HepG2 (cell line): ENCODE data around the gene PIGX. TPM values are rescaled to one million over a fixed set of nuclear protein-coding genes. Genes with fewer than 3 reads are reported as not detected.

Experiments
- ATAC-seq: fragments of 200-7000 bp; cut with Tn5 transposase; 3 replicates; pipeline ENCODE4 v1.9.1; 2020; ENCODE audit warnings: mild to moderate bottlenecking, moderate library complexity
- BruUV-seq: library from RNA; stranded (reverse); fragments of 400-500 nt; replicated peaks from 2 replicates; lab custom pipeline; 2021; lab: Mats Ljungman, UMichigan
- CTCF ChIA-PET: fragments of 300-600 bp; formaldehyde crosslinking; extraction: SDS; loops from one replicate; lab custom pipeline; 2021; ENCODE audit warnings: low total read pairs, inconsistent platforms, low intra/inter-chr PET ratio; lab: Yijun Ruan, JAX
- POLR2A ChIA-PET: fragments of 350-600 bp; sonication (Branson Sonifier 250); formaldehyde crosslinking; loops from one replicate; lab custom pipeline; 2020; ENCODE audit warnings: antibody characterized with exemption, inconsistent platforms; lab: Yijun Ruan, JAX
- DNase-seq: peaks from one replicate; pipeline ENCODE4 v3.0.0-alpha.2; 2015; ENCODE audit warnings: low spot score
- FAIRE-seq: peaks from 3 replicates; lab custom pipeline; 2011; peaks lifted over from hg19 to GRCh38; lab: Jason Lieb, UNC
- H2AFZ ChIP-seq: one replicate; pipeline ENCODE4 v1.6.1; 2011; ENCODE audit warnings: low read length, inconsistent platforms
- H3K27ac ChIP-seq: fragments of 300-600 bp; 3 replicates; pipeline ENCODE4 v1.8.0; 2011; ENCODE audit warnings: mixed run types, mild to moderate bottlenecking, mixed read lengths, low read length, inconsistent platforms; ENCODE audit not compliant: insufficient read depth; ENCODE audit errors: extremely low read length
- H3K27me3 ChIP-seq, 2 experiments: fragments of 200-600 bp in 1 of 2; 2 replicates in 1 of 2; 3 replicates in 1 of 2; pipeline versions ENCODE4 v1.6.0 to v1.8.0; 2011; ENCODE audit warnings: low read length in 2 of 2, mild to moderate bottlenecking in 2 of 2, moderate library complexity in 2 of 2, inconsistent platforms in 1 of 2; ENCODE audit not compliant: insufficient read depth in 2 of 2, control insufficient read depth in 1 of 2
- H3K36me3 ChIP-seq, 2 experiments: fragments of 200-600 bp in 1 of 2; replicated peaks in 1 of 2; 2 replicates in 1 of 2; 3 replicates in 1 of 2; pipeline versions ENCODE4 v1.5.1 to v1.8.0; 2011; ENCODE audit warnings: low read length in 2 of 2, inconsistent platforms in 1 of 2; ENCODE audit not compliant: insufficient read depth in 2 of 2, control insufficient read depth in 1 of 2
- H3K4me1 ChIP-seq: 2 replicates; pipeline ENCODE4 v1.5.1; 2012; ENCODE audit warnings: low read length, inconsistent platforms; ENCODE audit not compliant: insufficient read depth
- H3K4me2 ChIP-seq: 2 replicates; pipeline ENCODE4 v1.6.0; 2011; ENCODE audit warnings: low read depth, low read length, inconsistent platforms
- H3K4me3 ChIP-seq, 3 experiments: fragments of 200-600 bp in 1 of 3; sonication (generic), shearing (Covaris generic) in 1 of 3; replicated peaks in 1 of 3; 2 replicates each; pipeline ENCODE4 v1.5.1; 2011 to 2016; ENCODE audit warnings: low read length in 3 of 3, inconsistent platforms in 2 of 3, low read depth in 2 of 3, mild to moderate bottlenecking in 2 of 3, control low read depth in 1 of 3, mixed read lengths in 1 of 3; ENCODE audit not compliant: insufficient read depth in 1 of 3
- H3K79me2 ChIP-seq: one replicate; pipeline ENCODE4 v1.6.1; 2011; ENCODE audit warnings: low read length, inconsistent platforms; ENCODE audit not compliant: insufficient read depth
- H3K9ac ChIP-seq: 2 replicates; pipeline ENCODE4 v1.6.0; 2011; ENCODE audit warnings: mild to moderate bottlenecking, low read depth, low read length, inconsistent platforms; ENCODE audit not compliant: insufficient read depth
- H3K9me3 ChIP-seq: 2 replicates; pipeline ENCODE4 v1.5.1; 2012; ENCODE audit warnings: mild to moderate bottlenecking, low read length
- H4K20me1 ChIP-seq: 2 replicates; pipeline ENCODE4 v1.6.0; 2011; ENCODE audit warnings: inconsistent platforms, mild to moderate bottlenecking, low read length, moderate library complexity; ENCODE audit not compliant: insufficient read depth
- KDM2A ChIP-seq: sonication (generic); formaldehyde crosslinking; IDR thresholded peaks from 2 replicates; pipeline ENCODE4 v1.4.0; 2020; ENCODE audit warnings: low read depth, missing genetic modification reagents, borderline replicate concordance
- LRRFIP1 ChIP-seq: sonication (generic); formaldehyde crosslinking; conservative IDR thresholded peaks from 2 replicates; pipeline ENCODE4 v1.4.0; 2020; ENCODE audit warnings: missing genetic modification reagents
- NRL ChIP-seq: sonication (generic); formaldehyde crosslinking; IDR thresholded peaks from 2 replicates; pipeline ENCODE4 v1.5.0; 2020; ENCODE audit warnings: missing genetic modification reagents, mild to moderate bottlenecking, moderate library complexity, borderline replicate concordance
- PITX1 ChIP-seq: sonication (generic); formaldehyde crosslinking; IDR thresholded peaks from 2 replicates; pipeline ENCODE4 v1.5.1; 2020; ENCODE audit warnings: mild to moderate bottlenecking, missing genetic modification reagents
- ZBTB3 ChIP-seq: sonication (generic); formaldehyde crosslinking; IDR thresholded peaks from 2 replicates; pipeline ENCODE4 v1.4.0; 2020; ENCODE audit warnings: low read depth, mild to moderate bottlenecking, moderate library complexity, missing genetic modification reagents, borderline replicate concordance
- ZFP91 ChIP-seq: sonication (generic); formaldehyde crosslinking; IDR thresholded peaks from 2 replicates; pipeline ENCODE4 v1.9.0; 2022; ENCODE audit warnings: missing genetic modification reagents, mild to moderate bottlenecking, borderline replicate concordance
- ZNF484 ChIP-seq: sonication (generic); formaldehyde crosslinking; IDR thresholded peaks from 2 replicates; pipeline ENCODE4 v1.5.1; 2020; ENCODE audit warnings: mild to moderate bottlenecking, low read depth, missing genetic modification reagents, borderline replicate concordance
- ZNF512 ChIP-seq: sonication (generic); formaldehyde crosslinking; IDR thresholded peaks from 2 replicates; pipeline ENCODE4 v1.4.0; 2020; ENCODE audit warnings: mild to moderate bottlenecking, missing genetic modification reagents
- ZNF619 ChIP-seq: sonication (generic); formaldehyde crosslinking; IDR thresholded peaks from 2 replicates; pipeline ENCODE4 v1.4.0; 2020; ENCODE audit warnings: mild to moderate bottlenecking, missing genetic modification reagents
- ZNF781 ChIP-seq: sonication (generic); formaldehyde crosslinking; IDR thresholded peaks from 2 replicates; pipeline ENCODE4 v1.5.1; 2020; ENCODE audit warnings: borderline replicate concordance, mild to moderate bottlenecking, missing genetic modification reagents; ENCODE audit errors: not compliant biosample characterization
- ZSCAN9 ChIP-seq: IDR thresholded peaks from 2 replicates; pipeline ENCODE4 v1.6.1; 2016; ENCODE audit warnings: borderline replicate concordance
- WGBS: methylation state at CpG from one replicate; pipeline ENCODE4 v1.1.6; 2017; ENCODE audit warnings: low lambda C conversion rate; 5-methylcytosine and 5-hydroxymethylcytosine counted together
- in situ Hi-C: cut with HindIII; loops from 2 replicates; pipeline ENCODE4 v1.10.0; 2017; ENCODE audit warnings: low pct_unique_long_range_greater_than_20kb; ENCODE audit not compliant: extremely low pct_ligation_motif_present
- intact Hi-C: fragments of 100-400 bp; cut with micrococcal nuclease; formaldehyde crosslinking; loops from one replicate; pipeline ENCODE4 v1.10.0; 2022; ENCODE audit not compliant: unreplicated experiment
- polyA plus RNA-seq, 8 experiments: library from polyadenylated mRNA; depleted of rRNA in 3 of 8; stranded (reverse) in 7 of 8; unstranded in 1 of 8; fragments of >200 nt; fragmentation: Illumina TruSeq in 4 of 8; extraction: Trizol in 4 of 8; gene quantifications; 2 replicates each; pipeline versions ENCODE4 v1.2.1 to v1.2.3, GENCODE V29; 2011 to 2016; ENCODE audit warnings: low read depth in 4 of 8, missing spikeins in 1 of 8, mixed read lengths in 1 of 8; ENCODE audit not compliant: insufficient read depth in 1 of 8
- total RNA-seq, 5 experiments: library from RNA; depleted of rRNA; stranded (reverse); fragments of >200 nt; fragmentation: Illumina TruSeq; extraction: Trizol; gene quantifications; 2 replicates each; pipeline ENCODE4 v1.2.3, GENCODE V29; 2016; ENCODE audit warnings: low read depth in 1 of 5

Gene PIGX
- total and polyA plus RNA-seq, 2 of the 13 experiments (the other 11 are each of a cell fraction or from before 2014, with no cell fraction given): 13.2 to 21.3 TPM

GRCh38 chr3:196775938-196776337 lies 63.8 kb downstream of the PIGX start:
- in situ Hi-C loops (no loop called here), intact Hi-C loops (no loop called here)
- H3K27ac ChIP-seq: no peak overlapping the region
- peaks cover 44% of the 10 kb centered on the region for H3K4me1 ChIP-seq
- H3K4me2 ChIP-seq: no peak overlapping the region
- H3K36me3 ChIP-seq: peaks cover 1 to 7% of the 10 kb centered on the region in 2 experiments; a peak in 2 of 5 replicates
- no peak overlapping the region for H3K4me3 ChIP-seq
- peaks cover 24% of the 10 kb centered on the region for H4K20me1 ChIP-seq
- no TSS peak for BruUV-seq
- DNase-seq (no peak), FAIRE-seq (no peak), ATAC-seq (no peak)
- no peak overlapping the region for H3K9ac ChIP-seq
- no peaks in the 10 kb centered on the region for H3K9me3 ChIP-seq
- ChIA-PET POLR2A (no interaction called here), CTCF (no interaction called here)
- peaks cover 93% of the 10 kb centered on the region for H3K79me2 ChIP-seq
- WGBS: 92% methylated on average over 9 of the region's 9 CpGs
- TF ChIP-seq KDM2A (no peak), ZFP91 (CRISPR knock-in tag) (no peak), ZBTB3 (CRISPR knock-in tag) (no peak), ZSCAN9 (CRISPR knock-in tag) (no peak), LRRFIP1 (CRISPR knock-in tag) (no peak), PITX1 (CRISPR knock-in tag) (no peak), NRL (CRISPR knock-in tag) (no peak), ZNF484 (CRISPR knock-in tag) (no peak), ZNF781 (CRISPR knock-in tag) (no peak), ZNF619 (no peak), ZNF512 (no peak)
- H3K27me3 ChIP-seq: no peaks in the 10 kb centered on the region
- H2AFZ ChIP-seq: no peak overlapping the region
